Neuronal stem cell (in vitro differentiated cells): Measurements from ENCODE around the gene SORCS3.

Experiments used
- DNase-seq: peaks from one replicate; pipeline ENCODE4 v3.0.0-alpha.2; 2013; ENCODE audit warnings: low spot score
- H2AFZ ChIP-seq: one replicate; pipeline ENCODE4 v1.6.1; 2013; ENCODE audit warnings: mild to moderate bottlenecking, low read length, inconsistent platforms
- H2AK5ac ChIP-seq: 2 replicates; pipeline ENCODE4 v1.6.1; 2013; ENCODE audit warnings: low read depth, mild to moderate bottlenecking, inconsistent platforms, low read length, moderate library complexity, mixed read lengths
- H2BK120ac ChIP-seq: 2 replicates; pipeline ENCODE4 v1.6.1; 2013; ENCODE audit warnings: low read depth, mild to moderate bottlenecking, inconsistent platforms, low read length, moderate library complexity, mixed read lengths
- H2BK12ac ChIP-seq: one replicate; pipeline ENCODE4 v1.6.1; 2013; ENCODE audit warnings: low read length, inconsistent platforms
- H2BK15ac ChIP-seq: 2 replicates; pipeline ENCODE4 v1.6.1; 2013; ENCODE audit warnings: mild to moderate bottlenecking, low read length, inconsistent platforms, mixed read lengths
- H2BK5ac ChIP-seq: one replicate; pipeline ENCODE4 v1.6.1; 2013; ENCODE audit warnings: inconsistent platforms, mild to moderate bottlenecking, low read length, moderate library complexity
- H3K14ac ChIP-seq: one replicate; pipeline ENCODE4 v1.6.1; 2013; ENCODE audit warnings: low read length, inconsistent platforms
- H3K18ac ChIP-seq: 2 replicates; pipeline ENCODE4 v1.6.1; 2013; ENCODE audit warnings: low read length, inconsistent platforms
- H3K23ac ChIP-seq: 2 replicates; pipeline ENCODE4 v1.6.1; 2013; ENCODE audit warnings: low read depth, mild to moderate bottlenecking, mixed read lengths, low read length, inconsistent platforms; ENCODE audit not compliant: poor library complexity
- H3K27ac ChIP-seq: replicated peaks from 3 replicates; pipeline ENCODE4 v1.5.1; 2013; ENCODE audit warnings: low read length, inconsistent platforms
- H3K27me3 ChIP-seq, 3 experiments: 2 replicates each; pipeline ENCODE4 v1.6.1; 2013; ENCODE audit warnings: low read length in 3 of 3, mild to moderate bottlenecking in 2 of 3, inconsistent platforms in 1 of 3, low read depth in 1 of 3, mixed read lengths in 1 of 3, moderate library complexity in 1 of 3; ENCODE audit not compliant: control insufficient read depth in 3 of 3, insufficient read depth in 3 of 3
- H3K36me3 ChIP-seq, 2 donors: replicated peaks in 1 of 2; 2 replicates each; pipeline ENCODE4 v1.6.1; 2013; ENCODE audit warnings: low read length in 2 of 2; ENCODE audit not compliant: control insufficient read depth in 2 of 2, insufficient read depth in 2 of 2
- H3K4ac ChIP-seq: 2 replicates; pipeline ENCODE4 v1.6.1; 2013; ENCODE audit warnings: inconsistent platforms, mild to moderate bottlenecking, low read length, moderate library complexity
- H3K4me1 ChIP-seq, 2 donors: 1 replicate in 1 of 2; 2 replicates in 1 of 2; pipeline ENCODE4 v1.6.1; 2013; ENCODE audit warnings: low read length in 2 of 2, low read depth in 1 of 2; ENCODE audit not compliant: control insufficient read depth in 2 of 2, insufficient read depth in 1 of 2
- H3K4me2 ChIP-seq: one replicate; pipeline ENCODE4 v1.6.1; 2013; ENCODE audit warnings: mild to moderate bottlenecking, low read length, inconsistent platforms; ENCODE audit not compliant: insufficient read depth, poor library complexity, severe bottlenecking
- H3K4me3 ChIP-seq, 2 donors: 2 replicates each; pipeline ENCODE4 v1.5.1; 2013; ENCODE audit warnings: low read length in 2 of 2, mild to moderate bottlenecking in 2 of 2, inconsistent platforms in 1 of 2, moderate library complexity in 1 of 2
- H3K79me1 ChIP-seq: one replicate; pipeline ENCODE4 v1.6.1; 2013; ENCODE audit warnings: low read depth, mild to moderate bottlenecking, inconsistent platforms, low read length, moderate library complexity
- H3K9ac ChIP-seq: one replicate; pipeline ENCODE4 v1.6.1; 2013; ENCODE audit warnings: mild to moderate bottlenecking, low read depth, low read length, inconsistent platforms; ENCODE audit not compliant: poor library complexity
- H3K9me3 ChIP-seq, 2 donors: replicated peaks in 1 of 2; 2 replicates each; pipeline versions ENCODE3 to v1.6.1; 2013; ENCODE audit warnings: low read length in 2 of 2, mild to moderate bottlenecking in 2 of 2, inconsistent platforms in 1 of 2, low read depth in 1 of 2, mixed read lengths in 1 of 2, moderate library complexity in 1 of 2; ENCODE audit not compliant: control insufficient read depth in 2 of 2, insufficient read depth in 1 of 2
- H4K8ac ChIP-seq: one replicate; pipeline ENCODE4 v1.6.1; 2013; ENCODE audit warnings: low read depth, mild to moderate bottlenecking, inconsistent platforms, low read length, moderate library complexity
- H4K91ac ChIP-seq: one replicate; pipeline ENCODE4 v1.6.1; 2013; ENCODE audit warnings: low read length, low read depth, mild to moderate bottlenecking, inconsistent platforms; ENCODE audit not compliant: poor library complexity
- WGBS, 2 donors: extraction: QIAGEN DNeasy Blood & Tissue Kit; methylation state at CpG; one replicate each; pipeline ENCODE4 v1.1.7; 2013; ENCODE audit warnings: missing lambda C conversion rate in 2 of 2, mixed read lengths in 1 of 2; ENCODE audit not compliant: insufficient read length in 2 of 2, insufficient replicate concordance in 1 of 2; ENCODE audit errors: extremely low coverage in 2 of 2; 5-methylcytosine and 5-hydroxymethylcytosine counted together

The SORCS3 gene

GRCh38 chr10:105140600-105140999 is 499.5 kb downstream of the SORCS3 start:
- no peak overlapping the region for H3K4me3 ChIP-seq
- no peak for DNase-seq
- H2BK120ac ChIP-seq: no peak overlapping the region
- no peaks in the 10 kb centered on the region for H3K27me3 ChIP-seq
- H2BK15ac ChIP-seq: no peak overlapping the region
- H3K4me2 ChIP-seq: no peak overlapping the region
- no peak overlapping the region for H4K91ac ChIP-seq
- H3K18ac ChIP-seq: no peak overlapping the region
- peaks cover 4 to 12% of the 10 kb centered on the region in 2 donors for H3K4me1 ChIP-seq
- H3K36me3 ChIP-seq: no peaks in the 10 kb centered on the region
- H2AK5ac ChIP-seq: no peak overlapping the region
- no peak overlapping the region for H2BK12ac ChIP-seq
- no peak overlapping the region for H3K27ac ChIP-seq
- no CpG with 5 or more reads among the region's 3 CpGs for WGBS, 2 donors
- H4K8ac ChIP-seq: no peak overlapping the region
- H2BK5ac ChIP-seq: no peak overlapping the region
- no peak overlapping the region for H3K23ac ChIP-seq
- no peaks in the 10 kb centered on the region for H3K79me1 ChIP-seq
- H2AFZ ChIP-seq: no peak overlapping the region
- H3K14ac ChIP-seq: no peak overlapping the region
- no peaks in the 10 kb centered on the region for H3K9me3 ChIP-seq
- no peak overlapping the region for H3K9ac ChIP-seq
- no peak overlapping the region for H3K4ac ChIP-seq

DNA sequence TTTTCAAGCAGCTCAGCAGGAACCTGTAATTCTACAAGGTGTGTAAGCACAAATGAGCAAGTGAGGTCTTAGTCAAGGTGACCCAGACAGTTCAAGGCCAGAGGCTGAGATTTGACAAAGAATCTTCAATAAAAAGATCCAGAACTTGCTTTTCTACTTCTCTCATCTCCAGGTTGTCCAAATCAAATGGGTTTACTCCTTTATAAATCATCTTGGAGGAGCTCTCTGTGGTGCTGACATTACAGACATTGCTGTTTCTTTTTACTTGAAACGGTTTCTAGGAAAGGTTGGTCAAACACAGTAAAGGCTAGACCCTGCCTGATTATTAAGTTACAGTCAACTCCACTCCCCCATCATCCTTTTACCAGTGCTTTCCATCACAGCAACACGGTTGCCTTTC is 504.6 kb downstream of the SORCS3 start:
- Histone ChIP-seq H3K9ac (no peak overlapping the region), H3K4me1 (peaks cover 0 to 5% of the 10 kb centered on the region in 2 donors), H2BK120ac (no peak overlapping the region), H3K27me3 (no peaks in the 10 kb centered on the region), H3K9me3 (no peaks in the 10 kb centered on the region), H3K18ac (no peak overlapping the region), H3K14ac (no peak overlapping the region), H2AFZ (no peak overlapping the region), H3K23ac (no peak overlapping the region), H2BK15ac (no peak overlapping the region), H4K91ac (no peak overlapping the region), H3K27ac (no peak overlapping the region), H2BK12ac (no peak overlapping the region), H2AK5ac (no peak overlapping the region), H2BK5ac (no peak overlapping the region), H4K8ac (no peak overlapping the region), H3K4me3 (no peak overlapping the region), H3K36me3 (no peaks in the 10 kb centered on the region), H3K4ac (no peak overlapping the region), H3K4me2 (no peak overlapping the region), H3K79me1 (no peaks in the 10 kb centered on the region)
- WGBS, 2 donors: no CpG with 5 or more reads among the region's 2 CpGs
- no peak for DNase-seq

- Histone ChIP-seq H3K4me3 (no peak overlapping the region), H2BK120ac (no peak overlapping the region), H2AK5ac (no peak overlapping the region), H3K4ac (no peak overlapping the region), H2BK5ac (no peak overlapping the region), H2BK15ac (no peak overlapping the region), H2BK12ac (no peak overlapping the region), H3K4me1 (peaks cover 0 to 5% of the 10 kb centered on the region in 2 donors), H3K79me1 (no peaks in the 10 kb centered on the region), H3K9me3 (no peaks in the 10 kb centered on the region), H3K36me3 (no peaks in the 10 kb centered on the region), H3K18ac (no peak overlapping the region), H3K27ac (no peak overlapping the region), H4K91ac (no peak overlapping the region), H3K23ac (no peak overlapping the region), H3K4me2 (no peak overlapping the region), H3K27me3 (no peaks in the 10 kb centered on the region), H4K8ac (no peak overlapping the region), H3K14ac (no peak overlapping the region), H2AFZ (no peak overlapping the region), H3K9ac (no peak overlapping the region)
- no CpG with 5 or more reads among the region's 2 CpGs for WGBS, 2 donors
- DNase-seq: no peak
Measured at GRCh38 chr10:105146436-105146835, 505.3 kb downstream of the SORCS3 start.

DNA sequence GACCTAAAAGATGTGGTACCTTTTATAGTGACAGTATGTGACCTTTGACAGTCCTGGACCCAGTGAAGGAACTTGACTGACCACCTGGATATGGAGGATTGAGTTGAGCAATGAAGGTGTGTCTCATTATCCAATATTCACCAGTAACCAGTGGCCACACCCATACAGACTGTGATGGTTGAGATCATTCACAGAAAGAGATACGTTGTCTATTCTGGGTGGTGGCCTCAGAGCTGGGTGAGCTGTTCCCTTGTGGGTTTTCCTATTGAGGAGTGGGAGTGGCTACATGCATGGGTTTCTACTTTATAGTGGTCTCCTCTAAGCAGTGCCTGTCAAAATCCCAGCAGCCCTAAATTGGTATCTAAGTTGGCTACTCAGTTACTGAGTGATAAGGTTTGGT is 507.4 kb downstream of the SORCS3 start:
- H2BK5ac ChIP-seq: no peak overlapping the region
- no peak overlapping the region for H3K9ac ChIP-seq
- H2AK5ac ChIP-seq: no peak overlapping the region
- no peak overlapping the region for H3K4me2 ChIP-seq
- H3K4me3 ChIP-seq: no peak overlapping the region
- H3K36me3 ChIP-seq: no peaks in the 10 kb centered on the region
- no peak overlapping the region for H2BK120ac ChIP-seq
- H2AFZ ChIP-seq: no peak overlapping the region
- H3K14ac ChIP-seq: no peak overlapping the region
- no peak overlapping the region for H4K8ac ChIP-seq
- no peak overlapping the region for H3K18ac ChIP-seq
- H3K27ac ChIP-seq: no peak overlapping the region
- WGBS, 2 donors: no CpG with 5 or more reads among the region's 1 CpG
- H2BK12ac ChIP-seq: no peak overlapping the region
- H3K9me3 ChIP-seq: no peaks in the 10 kb centered on the region
- no peaks in the 10 kb centered on the region for H3K79me1 ChIP-seq
- no peak overlapping the region for H2BK15ac ChIP-seq
- H3K4ac ChIP-seq: no peak overlapping the region
- DNase-seq: no peak
- no peak overlapping the region for H3K23ac ChIP-seq
- H3K27me3 ChIP-seq: no peaks in the 10 kb centered on the region
- H3K4me1 ChIP-seq: no peaks in the 10 kb centered on the region
- no peak overlapping the region for H4K91ac ChIP-seq
